ENCODE measurements around the gene ADAP1. TPM values are rescaled to one million over a fixed set of nuclear protein-coding genes. Genes with fewer than 3 reads are reported as not detected.

ADAP1 gene
- total RNA-seq, 1 experiment from 2014 or later = 6.2 TPM

GRCh38 chr7:927031-927671 is 27.3 kb downstream of the ADAP1 start:
- H3K27me3 ChIP-seq (ENCODE audit: insufficient read depth, low read length) = no peaks in the 10 kb centered on the region
- H2BK5ac ChIP-seq (ENCODE audit: insufficient read length, low read length) = no peak overlapping the region
- H3K9ac ChIP-seq (ENCODE audit: extremely low read depth, insufficient read length, low read length) = no peak overlapping the region
- no peak overlapping the region for H3K56ac ChIP-seq (ENCODE audit: insufficient read length, low read depth, low read length)
- no peaks in the 10 kb centered on the region; the same call in 1 of the 2 replicates for H3K27me3 Mint-ChIP-seq (ENCODE audit: low read depth)
- H2BK20ac ChIP-seq (ENCODE audit: low read depth, low read length, poor library complexity, severe bottlenecking) = no peak overlapping the region
- H2BK12ac ChIP-seq (ENCODE audit: insufficient read length, low read depth, low read length) = no peak overlapping the region
- no peaks in the 10 kb centered on the region for H3K9me3 ChIP-seq (ENCODE audit: control insufficient read depth, low read depth, low read length)
- no peaks in the 10 kb centered on the region for H3K79me2 ChIP-seq (ENCODE audit: insufficient read depth, low read length)
- no peak overlapping the region for H2AFZ ChIP-seq (ENCODE audit: low read length)
- no peak for TF ChIP-seq CTCF (conservative IDR thresholded peaks at IDR 0.05)
- H2AK5ac ChIP-seq (ENCODE audit: insufficient read length, low read length) = no peak overlapping the region
- H3K23me2 ChIP-seq (ENCODE audit: insufficient read length, low read depth, low read length, poor library complexity, severe bottlenecking) = no peaks in the 10 kb centered on the region
- H3K36me3 Mint-ChIP-seq (ENCODE audit: insufficient read depth in 1 of 3, low read depth in 3 of 3) = no peaks in the 10 kb centered on the region; a peak in 1 of 7 replicates
- H4K5ac ChIP-seq (ENCODE audit: insufficient read length, low read depth, low read length) = no peak overlapping the region
- no peak overlapping the region for H3K18ac ChIP-seq (ENCODE audit: insufficient read length, low read depth, low read length)
- no peak overlapping the region for H3K23ac ChIP-seq (ENCODE audit: insufficient read length, low read depth, low read length)
- H3K4me1 ChIP-seq (ENCODE audit: insufficient read depth, low read length) = no peaks in the 10 kb centered on the region
- H2BK120ac ChIP-seq (ENCODE audit: low read depth, low read length, poor library complexity, severe bottlenecking) = no peak overlapping the region
- WGBS (ENCODE audit: extremely low coverage, insufficient read length, low lambda C conversion rate) = no CpG with 5 or more reads among the region's 21 CpGs
- DNase-seq = no peak
- H4K8ac ChIP-seq (replicated peaks; ENCODE audit: insufficient read length, low read depth, low read length) = no peak overlapping the region
- no peak overlapping the region for H2BK15ac ChIP-seq (ENCODE audit: low read depth, low read length)
- H3K14ac ChIP-seq (ENCODE audit: insufficient read depth, low read length) = no peak overlapping the region; the same call in 1 of the 2 replicates
- peak overlapping the region in 1 of 3 experiments; percentile 83; a peak in 2 of 7 replicates for H3K27ac Mint-ChIP-seq
- no peak overlapping the region for H3K4me2 ChIP-seq (ENCODE audit: insufficient read depth, insufficient read length, low read length)
- H4K91ac ChIP-seq (ENCODE audit: insufficient read length, low read depth, low read length) = no peak overlapping the region
- no peak overlapping the region for H3K27ac ChIP-seq (ENCODE audit: insufficient read length, low read depth, low read length)
- H3K4ac ChIP-seq (ENCODE audit: low read depth, low read length) = no peak overlapping the region
- H3K4me3 Mint-ChIP-seq = no peak overlapping the region
- no peaks in the 10 kb centered on the region for H3K79me1 ChIP-seq (ENCODE audit: insufficient read depth, low read depth, low read length, poor library complexity, severe bottlenecking)
- H4K20me1 ChIP-seq (ENCODE audit: control insufficient read depth, insufficient read depth, insufficient read length) = no peaks in the 10 kb centered on the region
- H3T11ph ChIP-seq (ENCODE audit: low read length) = no peak overlapping the region
- no peaks in the 10 kb centered on the region; a peak in 1 of 5 replicates for H3K9me3 Mint-ChIP-seq
- peaks cover 0 to 2% of the 10 kb centered on the region in 2 experiments; a peak in 3 of 4 replicates for H3K4me1 Mint-ChIP-seq

Measured in H9 (cell line).